ENCODE measurements around the gene GSDMA. TPM values are rescaled to one million over a fixed set of nuclear protein-coding genes. Genes with fewer than 3 reads are reported as not detected.

Gene GSDMA
- total and polyA plus RNA-seq, 8 donors = 0.09 to 0.73 TPM; not detected in 6

DNA sequence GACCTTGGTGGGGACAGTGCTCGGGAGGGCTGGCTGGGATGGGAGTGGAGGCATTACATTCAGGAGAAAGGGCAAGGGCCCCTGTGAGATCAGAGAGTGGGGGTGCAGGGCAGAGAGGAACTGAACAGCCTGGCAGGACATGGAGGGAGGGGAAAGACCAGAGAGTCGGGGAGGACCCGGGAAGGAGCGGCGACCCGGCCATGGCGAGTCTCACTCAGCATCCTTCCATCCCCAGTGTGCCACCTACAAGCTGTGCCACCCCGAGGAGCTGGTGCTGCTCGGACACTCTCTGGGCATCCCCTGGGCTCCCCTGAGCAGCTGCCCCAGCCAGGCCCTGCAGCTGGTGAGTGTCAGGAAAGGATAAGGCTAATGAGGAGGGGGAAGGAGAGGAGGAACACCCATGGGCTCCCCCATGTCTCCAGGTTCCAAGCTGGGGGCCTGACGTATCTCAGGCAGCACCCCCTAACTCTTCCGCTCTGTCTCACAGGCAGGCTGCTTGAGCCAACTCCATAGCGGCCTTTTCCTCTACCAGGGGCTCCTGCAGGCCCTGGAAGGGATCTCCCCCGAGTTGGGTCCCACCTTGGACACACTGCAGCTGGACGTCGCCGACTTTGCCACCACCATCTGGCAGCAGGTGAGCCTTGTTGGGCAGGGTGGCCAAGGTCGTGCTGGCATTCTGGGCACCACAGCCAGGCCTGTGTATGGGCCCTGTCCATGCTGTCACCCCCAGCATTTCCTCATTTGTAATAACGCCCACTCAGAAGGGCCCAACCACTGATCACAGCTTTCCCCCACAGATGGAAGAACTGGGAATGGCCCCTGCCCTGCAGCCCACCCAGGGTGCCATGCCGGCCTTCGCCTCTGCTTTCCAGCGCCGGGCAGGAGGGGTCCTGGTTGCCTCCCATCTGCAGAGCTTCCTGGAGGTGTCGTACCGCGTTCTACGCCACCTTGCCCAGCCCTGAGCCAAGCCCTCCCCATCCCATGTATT is 53.5 kb downstream of the GSDMA start:
- TF ChIP-seq, protein P1, sequence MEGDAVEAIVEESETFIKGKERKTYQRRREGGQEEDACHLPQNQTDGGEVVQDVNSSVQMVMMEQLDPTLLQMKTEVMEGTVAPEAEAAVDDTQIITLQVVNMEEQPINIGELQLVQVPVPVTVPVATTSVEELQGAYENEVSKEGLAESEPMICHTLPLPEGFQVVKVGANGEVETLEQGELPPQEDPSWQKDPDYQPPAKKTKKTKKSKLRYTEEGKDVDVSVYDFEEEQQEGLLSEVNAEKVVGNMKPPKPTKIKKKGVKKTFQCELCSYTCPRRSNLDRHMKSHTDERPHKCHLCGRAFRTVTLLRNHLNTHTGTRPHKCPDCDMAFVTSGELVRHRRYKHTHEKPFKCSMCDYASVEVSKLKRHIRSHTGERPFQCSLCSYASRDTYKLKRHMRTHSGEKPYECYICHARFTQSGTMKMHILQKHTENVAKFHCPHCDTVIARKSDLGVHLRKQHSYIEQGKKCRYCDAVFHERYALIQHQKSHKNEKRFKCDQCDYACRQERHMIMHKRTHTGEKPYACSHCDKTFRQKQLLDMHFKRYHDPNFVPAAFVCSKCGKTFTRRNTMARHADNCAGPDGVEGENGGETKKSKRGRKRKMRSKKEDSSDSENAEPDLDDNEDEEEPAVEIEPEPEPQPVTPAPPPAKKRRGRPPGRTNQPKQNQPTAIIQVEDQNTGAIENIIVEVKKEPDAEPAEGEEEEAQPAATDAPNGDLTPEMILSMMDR (IDR thresholded peaks at IDR 0.05) = no peak
- Histone ChIP-seq H3K27ac (peak overlapping the region in 1 of 4 donors; percentile 10), H3K4me3 (no peak overlapping the region), H3K27me3 (no peaks in the 10 kb centered on the region), H3K9me3 (no peaks in the 10 kb centered on the region), H3K36me3 (peaks cover 0 to 4% (median 0%) of the 10 kb centered on the region in 3 donors), H3K4me1 (peaks cover 0 to 11% (median 11%) of the 10 kb centered on the region in 3 donors)
- 67 to 75% methylated on average over 20 to 26 of the region's 26 CpGs for WGBS, 2 donors
- FAIRE-seq (no peak), DNase-seq (no peak), ATAC-seq (no peak)
- intact Hi-C loops (cut with DNase I) = no loop called here

DNA sequence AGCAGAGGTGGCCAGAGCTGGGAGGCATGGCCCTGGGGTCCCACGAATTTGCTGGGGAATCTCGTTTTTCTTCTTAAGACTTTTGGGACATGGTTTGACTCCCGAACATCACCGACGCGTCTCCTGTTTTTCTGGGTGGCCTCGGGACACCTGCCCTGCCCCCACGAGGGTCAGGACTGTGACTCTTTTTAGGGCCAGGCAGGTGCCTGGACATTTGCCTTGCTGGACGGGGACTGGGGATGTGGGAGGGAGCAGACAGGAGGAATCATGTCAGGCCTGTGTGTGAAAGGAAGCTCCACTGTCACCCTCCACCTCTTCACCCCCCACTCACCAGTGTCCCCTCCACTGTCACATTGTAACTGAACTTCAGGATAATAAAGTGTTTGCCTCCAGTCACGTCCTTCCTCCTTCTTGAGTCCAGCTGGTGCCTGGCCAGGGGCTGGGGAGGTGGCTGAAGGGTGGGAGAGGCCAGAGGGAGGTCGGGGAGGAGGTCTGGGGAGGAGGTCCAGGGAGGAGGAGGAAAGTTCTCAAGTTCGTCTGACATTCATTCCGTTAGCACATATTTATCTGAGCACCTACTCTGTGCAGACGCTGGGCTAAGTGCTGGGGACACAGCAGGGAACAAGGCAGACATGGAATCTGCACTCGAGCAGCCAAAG is 54.7 kb downstream of the GSDMA start:
- Histone ChIP-seq H3K9me3 (no peaks in the 10 kb centered on the region), H3K27ac (no peak overlapping the region), H3K36me3 (peaks cover 0 to 16% (median 0%) of the 10 kb centered on the region in 3 donors), H3K4me1 (peaks cover 0 to 11% (median 11%) of the 10 kb centered on the region in 3 donors), H3K4me3 (no peak overlapping the region), H3K27me3 (no peaks in the 10 kb centered on the region)
- no peak for ATAC-seq
- TF ChIP-seq, protein P1 (IDR thresholded peaks at IDR 0.05) = no peak
- intact Hi-C loops (cut with DNase I) = no loop called here
- no peak for DNase-seq
- FAIRE-seq = no peak
- WGBS, 2 donors = 55 to 60% methylated on average over 15 of the region's 15 CpGs

DNA sequence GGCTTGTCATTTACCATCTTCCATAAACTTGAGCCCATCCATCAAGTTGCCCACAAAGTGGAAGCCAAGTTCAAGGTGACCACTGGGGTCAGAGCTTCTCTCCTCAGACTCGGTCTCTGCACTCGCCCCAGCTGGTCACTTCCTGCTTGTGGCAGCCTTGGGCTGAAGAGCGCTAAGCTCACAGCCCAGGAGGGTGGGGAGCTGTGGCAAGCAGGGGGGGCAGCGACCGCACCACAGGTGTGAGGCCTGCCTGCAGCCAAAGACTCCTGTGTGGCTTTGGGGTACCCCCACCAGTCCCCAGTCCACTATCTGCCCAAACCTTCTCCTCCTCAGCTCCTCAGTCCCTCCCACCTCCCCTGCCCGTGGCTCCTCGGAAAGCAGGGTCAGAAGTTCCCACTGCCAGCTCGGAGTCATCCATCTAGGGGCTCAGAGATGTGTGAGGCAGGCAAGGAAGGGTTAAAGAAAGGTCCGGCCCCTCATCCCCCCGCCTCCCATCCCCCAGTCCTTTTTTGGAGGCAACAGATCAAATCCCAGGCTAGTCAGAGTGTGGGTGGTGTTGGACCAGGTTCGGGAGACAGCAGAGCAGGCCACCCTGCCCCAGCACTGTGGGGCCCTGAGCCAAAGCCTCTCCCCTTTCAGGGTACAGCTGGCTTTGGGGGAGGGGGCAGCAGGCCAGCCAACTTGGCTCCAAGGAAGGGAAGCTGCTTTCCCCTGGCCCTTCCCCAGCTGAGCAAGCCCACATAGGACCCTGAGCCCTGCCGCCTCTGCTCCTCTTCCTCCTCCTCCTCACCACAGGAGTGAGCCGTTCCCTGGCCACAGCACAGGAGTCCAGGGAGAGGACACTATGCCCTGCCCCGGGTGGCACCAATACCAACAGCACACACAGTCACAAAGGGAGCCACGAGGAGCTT is 55.7 kb downstream of the GSDMA start:
- no peak for FAIRE-seq
- Histone ChIP-seq H3K4me3 (no peak overlapping the region), H3K27me3 (no peaks in the 10 kb centered on the region), H3K4me1 (peaks cover 0 to 16% (median 15%) of the 10 kb centered on the region in 3 donors), H3K27ac (no peak overlapping the region), H3K36me3 (peaks cover 0 to 20% (median 0%) of the 10 kb centered on the region in 3 donors), H3K9me3 (no peaks in the 10 kb centered on the region)
- intact Hi-C loops (cut with DNase I) = no loop called here
- TF ChIP-seq, protein P1 (IDR thresholded peaks at IDR 0.05) = no peak
- DNase-seq = peak in 2 of 6 donors; percentile 44 to 56
- no peak for ATAC-seq
- WGBS, 2 donors = 68 to 69% methylated on average over 15 of the region's 15 CpGs

DNA sequence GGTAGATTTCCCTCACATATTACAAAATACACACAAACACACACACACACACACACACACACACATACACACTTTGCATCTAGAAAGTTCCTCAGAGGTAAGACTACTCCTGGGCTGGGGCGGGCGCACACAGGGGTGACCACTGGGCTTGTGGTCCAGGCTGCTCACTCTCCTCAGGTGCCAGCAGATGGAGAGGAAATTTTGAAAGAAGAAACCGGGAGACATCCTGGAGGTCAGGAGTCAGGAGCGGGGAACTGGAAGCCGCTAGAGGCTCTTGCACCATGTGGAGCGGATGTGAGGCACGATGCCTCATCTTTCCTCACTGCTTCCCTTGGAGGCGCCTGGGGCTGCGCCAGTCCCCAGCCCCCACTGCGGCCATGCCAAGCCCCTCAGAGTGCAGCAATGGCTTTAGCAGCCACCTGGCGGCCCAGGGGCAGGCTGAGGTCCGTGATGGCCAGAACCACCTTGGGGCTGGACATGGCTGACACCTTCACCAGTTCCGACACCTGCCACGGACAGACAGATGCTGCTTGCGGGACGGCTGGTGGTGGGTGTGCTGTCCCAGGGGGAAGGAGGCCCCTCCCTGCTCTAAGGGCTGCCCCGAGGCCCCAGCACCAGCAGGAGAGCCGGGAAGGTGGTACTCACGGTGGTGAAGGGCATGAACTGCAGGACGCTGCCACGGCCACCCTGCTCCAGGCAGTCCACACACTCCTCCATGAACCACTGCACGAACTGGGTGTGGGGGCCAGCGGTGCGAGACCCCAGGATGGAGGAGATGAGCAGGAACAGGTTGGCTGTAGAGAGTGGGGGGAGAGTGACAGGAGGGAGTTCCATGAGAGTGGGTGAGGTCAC is 56.6 kb downstream of the GSDMA start:
- no peak overlapping the region for H3K4me3 ChIP-seq
- TF ChIP-seq, protein P1 (IDR thresholded peaks at IDR 0.05) = no peak
- FAIRE-seq = no peak
- no peaks in the 10 kb centered on the region for H3K9me3 ChIP-seq
- no peak overlapping the region for H3K27ac ChIP-seq
- H3K4me1 ChIP-seq = peaks cover 0 to 17% (median 12%) of the 10 kb centered on the region in 3 donors
- H3K36me3 ChIP-seq = peaks cover 0 to 20% (median 0%) of the 10 kb centered on the region in 3 donors
- DNase-seq = peak in 1 of 6 donors; percentile 59
- no peaks in the 10 kb centered on the region for H3K27me3 ChIP-seq
- intact Hi-C loops (cut with DNase I) = no loop called here
- ATAC-seq = no peak
- WGBS, 2 donors = 87 to 88% methylated on average over 24 of the region's 24 CpGs

Measured in pancreas (tissue), 10 donors.